HepG2 (cell line): ENCODE results near the gene ADM. TPM values are rescaled to one million over a fixed set of nuclear protein-coding genes. Genes with fewer than 3 reads are reported as not detected.
A peak's percentile ranks its signal among the peaks of the same experiment; 100 is the strongest.

Source experiments
- ATAC-seq: fragments of 200-7000 bp; cut with Tn5 transposase; 3 replicates; pipeline ENCODE4 v1.9.1; 2020; ENCODE audit warnings: mild to moderate bottlenecking, moderate library complexity
- BruUV-seq: library from RNA; stranded (reverse); fragments of 400-500 nt; replicated peaks from 2 replicates; lab custom pipeline; 2021; lab: Mats Ljungman, UMichigan
- CTCF ChIA-PET: fragments of 300-600 bp; formaldehyde crosslinking; extraction: SDS; loops from one replicate; lab custom pipeline; 2021; ENCODE audit warnings: low total read pairs, inconsistent platforms, low intra/inter-chr PET ratio; lab: Yijun Ruan, JAX
- POLR2A ChIA-PET: fragments of 350-600 bp; sonication (Branson Sonifier 250); formaldehyde crosslinking; loops from one replicate; lab custom pipeline; 2020; ENCODE audit warnings: antibody characterized with exemption, inconsistent platforms; lab: Yijun Ruan, JAX
- DNase-seq: peaks from one replicate; pipeline ENCODE4 v3.0.0-alpha.2; 2015; ENCODE audit warnings: low spot score
- FAIRE-seq: peaks from 3 replicates; lab custom pipeline; 2011; peaks lifted over from hg19 to GRCh38; lab: Jason Lieb, UNC
- H2AFZ ChIP-seq: one replicate; pipeline ENCODE4 v1.6.1; 2011; ENCODE audit warnings: low read length, inconsistent platforms
- H3K27ac ChIP-seq: fragments of 300-600 bp; 3 replicates; pipeline ENCODE4 v1.8.0; 2011; ENCODE audit warnings: mixed run types, mild to moderate bottlenecking, mixed read lengths, low read length, inconsistent platforms; ENCODE audit not compliant: insufficient read depth; ENCODE audit errors: extremely low read length
- H3K27me3 ChIP-seq, 2 experiments: fragments of 200-600 bp in 1 of 2; 2 replicates in 1 of 2; 3 replicates in 1 of 2; pipeline versions ENCODE4 v1.6.0 to v1.8.0; 2011; ENCODE audit warnings: low read length in 2 of 2, mild to moderate bottlenecking in 2 of 2, moderate library complexity in 2 of 2, inconsistent platforms in 1 of 2; ENCODE audit not compliant: insufficient read depth in 2 of 2, control insufficient read depth in 1 of 2
- H3K36me3 ChIP-seq, 2 experiments: fragments of 200-600 bp in 1 of 2; replicated peaks in 1 of 2; 2 replicates in 1 of 2; 3 replicates in 1 of 2; pipeline versions ENCODE4 v1.5.1 to v1.8.0; 2011; ENCODE audit warnings: low read length in 2 of 2, inconsistent platforms in 1 of 2; ENCODE audit not compliant: insufficient read depth in 2 of 2, control insufficient read depth in 1 of 2
- H3K4me1 ChIP-seq: 2 replicates; pipeline ENCODE4 v1.5.1; 2012; ENCODE audit warnings: low read length, inconsistent platforms; ENCODE audit not compliant: insufficient read depth
- H3K4me2 ChIP-seq: 2 replicates; pipeline ENCODE4 v1.6.0; 2011; ENCODE audit warnings: low read depth, low read length, inconsistent platforms
- H3K4me3 ChIP-seq, 3 experiments: fragments of 200-600 bp in 1 of 3; sonication (generic), shearing (Covaris generic) in 1 of 3; replicated peaks in 1 of 3; 2 replicates each; pipeline ENCODE4 v1.5.1; 2011 to 2016; ENCODE audit warnings: low read length in 3 of 3, inconsistent platforms in 2 of 3, low read depth in 2 of 3, mild to moderate bottlenecking in 2 of 3, control low read depth in 1 of 3, mixed read lengths in 1 of 3; ENCODE audit not compliant: insufficient read depth in 1 of 3
- H3K79me2 ChIP-seq: one replicate; pipeline ENCODE4 v1.6.1; 2011; ENCODE audit warnings: low read length, inconsistent platforms; ENCODE audit not compliant: insufficient read depth
- H3K9ac ChIP-seq: 2 replicates; pipeline ENCODE4 v1.6.0; 2011; ENCODE audit warnings: mild to moderate bottlenecking, low read depth, low read length, inconsistent platforms; ENCODE audit not compliant: insufficient read depth
- H3K9me3 ChIP-seq: 2 replicates; pipeline ENCODE4 v1.5.1; 2012; ENCODE audit warnings: mild to moderate bottlenecking, low read length
- H4K20me1 ChIP-seq: 2 replicates; pipeline ENCODE4 v1.6.0; 2011; ENCODE audit warnings: inconsistent platforms, mild to moderate bottlenecking, low read length, moderate library complexity; ENCODE audit not compliant: insufficient read depth
- SIX1 ChIP-seq: sonication (generic); formaldehyde crosslinking; IDR thresholded peaks from 2 replicates; pipeline ENCODE4 v1.4.0; 2020; ENCODE audit warnings: missing genetic modification reagents, borderline replicate concordance
- YEATS2 ChIP-seq: sonication (generic); formaldehyde crosslinking; IDR thresholded peaks from 2 replicates; pipeline ENCODE4 v1.4.0; 2020; ENCODE audit warnings: missing genetic modification reagents, borderline replicate concordance
- ZNF274 ChIP-seq: sonication (generic); formaldehyde crosslinking; IDR thresholded peaks from 2 replicates; pipeline ENCODE4 v1.5.1; 2020; ENCODE audit warnings: mild to moderate bottlenecking, missing genetic modification reagents
- ZNF816 ChIP-seq: sonication (generic); formaldehyde crosslinking; IDR thresholded peaks from 2 replicates; pipeline ENCODE4 v1.8.0; 2022; ENCODE audit warnings: missing genetic modification reagents, mild to moderate bottlenecking, borderline replicate concordance
- WGBS: methylation state at CpG from one replicate; pipeline ENCODE4 v1.1.6; 2017; ENCODE audit warnings: low lambda C conversion rate; 5-methylcytosine and 5-hydroxymethylcytosine counted together
- in situ Hi-C: cut with HindIII; loops from 2 replicates; pipeline ENCODE4 v1.10.0; 2017; ENCODE audit warnings: low pct_unique_long_range_greater_than_20kb; ENCODE audit not compliant: extremely low pct_ligation_motif_present
- intact Hi-C: fragments of 100-400 bp; cut with micrococcal nuclease; formaldehyde crosslinking; loops from one replicate; pipeline ENCODE4 v1.10.0; 2022; ENCODE audit not compliant: unreplicated experiment
- polyA plus RNA-seq, 8 experiments: library from polyadenylated mRNA; depleted of rRNA in 3 of 8; stranded (reverse) in 7 of 8; unstranded in 1 of 8; fragments of >200 nt; fragmentation: Illumina TruSeq in 4 of 8; extraction: Trizol in 4 of 8; gene quantifications; 2 replicates each; pipeline versions ENCODE4 v1.2.1 to v1.2.3, GENCODE V29; 2011 to 2016; ENCODE audit warnings: low read depth in 4 of 8, missing spikeins in 1 of 8, mixed read lengths in 1 of 8; ENCODE audit not compliant: insufficient read depth in 1 of 8
- total RNA-seq, 5 experiments: library from RNA; depleted of rRNA; stranded (reverse); fragments of >200 nt; fragmentation: Illumina TruSeq; extraction: Trizol; gene quantifications; 2 replicates each; pipeline ENCODE4 v1.2.3, GENCODE V29; 2016; ENCODE audit warnings: low read depth in 1 of 5
- TF ChIP-seq, protein P1 (sequence below): IDR thresholded peaks from 2 replicates; pipeline ENCODE4 v1.6.1; 2016; ENCODE audit warnings: low read depth, control low read depth
- TF ChIP-seq, protein P2 (sequence below): sonication (generic); formaldehyde crosslinking; IDR thresholded peaks from 2 replicates; pipeline ENCODE4 v1.8.0; 2022; ENCODE audit warnings: missing genetic modification reagents, mild to moderate bottlenecking, moderate library complexity, borderline replicate concordance

Gene ADM
- total and polyA plus RNA-seq, 2 of the 13 experiments (the other 11 are each of a cell fraction or from before 2014, with no cell fraction given) = 10.7 to 26.1 TPM

DNA sequence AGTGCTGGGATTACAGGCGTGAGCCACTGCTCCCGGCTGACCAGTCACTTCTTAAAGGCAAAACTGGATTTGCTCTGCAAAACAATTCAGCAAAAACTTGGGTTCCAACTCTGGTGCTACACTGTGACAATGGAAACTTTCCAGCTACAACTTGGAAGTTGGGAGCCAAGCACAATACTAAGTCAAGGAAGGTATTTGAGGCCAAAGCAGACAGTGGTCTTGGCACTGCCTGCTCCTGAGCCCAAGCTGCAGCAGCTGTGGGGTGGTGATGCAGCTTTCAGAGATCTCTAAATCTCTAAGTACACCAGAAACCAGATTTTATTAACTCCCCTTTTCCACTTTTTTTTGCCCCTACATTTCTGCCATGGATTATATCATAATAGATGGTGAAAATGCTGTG, 17.5 kb downstream of the ADM start:
- intact Hi-C loops = loop anchor here (2.0 to 5.0 kb wide), 2 partner anchors 14 to 460 kb away; no protein-coding TSS in a partner anchor
- peak overlapping the region; percentile 60 for H3K27ac ChIP-seq
- no peaks in the 10 kb centered on the region for H3K79me2 ChIP-seq
- TF ChIP-seq, protein P1, sequence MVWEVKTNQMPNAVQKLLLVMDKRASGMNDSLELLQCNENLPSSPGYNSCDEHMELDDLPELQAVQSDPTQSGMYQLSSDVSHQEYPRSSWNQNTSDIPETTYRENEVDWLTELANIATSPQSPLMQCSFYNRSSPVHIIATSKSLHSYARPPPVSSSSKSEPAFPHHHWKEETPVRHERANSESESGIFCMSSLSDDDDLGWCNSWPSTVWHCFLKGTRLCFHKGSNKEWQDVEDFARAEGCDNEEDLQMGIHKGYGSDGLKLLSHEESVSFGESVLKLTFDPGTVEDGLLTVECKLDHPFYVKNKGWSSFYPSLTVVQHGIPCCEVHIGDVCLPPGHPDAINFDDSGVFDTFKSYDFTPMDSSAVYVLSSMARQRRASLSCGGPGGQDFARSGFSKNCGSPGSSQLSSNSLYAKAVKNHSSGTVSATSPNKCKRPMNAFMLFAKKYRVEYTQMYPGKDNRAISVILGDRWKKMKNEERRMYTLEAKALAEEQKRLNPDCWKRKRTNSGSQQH (CRISPR knock-in tag) = no peak
- TF ChIP-seq ZNF274 (CRISPR knock-in tag) (no peak), ZNF816 (CRISPR knock-in tag) (peak; percentile 43; the same call in 1 of the 2 replicates), YEATS2 (CRISPR knock-in tag) (peak; percentile 8; the same call in 1 of the 2 replicates), SIX1 (no peak)
- TF ChIP-seq, protein P2, sequence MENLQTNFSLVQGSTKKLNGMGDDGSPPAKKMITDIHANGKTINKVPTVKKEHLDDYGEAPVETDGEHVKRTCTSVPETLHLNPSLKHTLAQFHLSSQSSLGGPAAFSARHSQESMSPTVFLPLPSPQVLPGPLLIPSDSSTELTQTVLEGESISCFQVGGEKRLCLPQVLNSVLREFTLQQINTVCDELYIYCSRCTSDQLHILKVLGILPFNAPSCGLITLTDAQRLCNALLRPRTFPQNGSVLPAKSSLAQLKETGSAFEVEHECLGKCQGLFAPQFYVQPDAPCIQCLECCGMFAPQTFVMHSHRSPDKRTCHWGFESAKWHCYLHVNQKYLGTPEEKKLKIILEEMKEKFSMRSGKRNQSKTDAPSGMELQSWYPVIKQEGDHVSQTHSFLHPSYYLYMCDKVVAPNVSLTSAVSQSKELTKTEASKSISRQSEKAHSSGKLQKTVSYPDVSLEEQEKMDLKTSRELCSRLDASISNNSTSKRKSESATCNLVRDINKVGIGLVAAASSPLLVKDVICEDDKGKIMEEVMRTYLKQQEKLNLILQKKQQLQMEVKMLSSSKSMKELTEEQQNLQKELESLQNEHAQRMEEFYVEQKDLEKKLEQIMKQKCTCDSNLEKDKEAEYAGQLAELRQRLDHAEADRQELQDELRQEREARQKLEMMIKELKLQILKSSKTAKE = no peak
- TF ChIP-seq, all 625 proteins: peak for 2
- no TSS peak for BruUV-seq
- DNase-seq (no peak), FAIRE-seq (no peak), ATAC-seq (no peak)
- POLR2A ChIA-PET = interaction anchor here (0.9 to 1.5 kb wide), 5 partner anchors 13 to 20 kb away, joined by 3 to 4 read pairs (median 3); partner anchors contain the start of gene ADM
- no peaks in the 10 kb centered on the region for H3K27me3 ChIP-seq
- peak overlapping the region in 2 of 3 experiments; percentile 38 to 56; a peak in 2 of 6 replicates for H3K4me3 ChIP-seq
- H4K20me1 ChIP-seq = no peaks in the 10 kb centered on the region
- H2AFZ ChIP-seq = no peak overlapping the region
- in situ Hi-C loops = loop anchor here (10.0 kb wide), 2 partner anchors 468 to 558 kb away; no protein-coding TSS in a partner anchor
- H3K4me1 ChIP-seq = peaks cover 78% of the 10 kb centered on the region
- WGBS = 90% methylated on average over 2 of the region's 2 CpGs
- H3K36me3 ChIP-seq = no peaks in the 10 kb centered on the region
- no peaks in the 10 kb centered on the region for H3K9me3 ChIP-seq
- peak overlapping the region; percentile 79 for H3K4me2 ChIP-seq
- H3K9ac ChIP-seq = peak overlapping the region; percentile 43
- CTCF ChIA-PET = interaction anchor here (0.7 to 1.9 kb wide), 6 partner anchors 14 to 460 kb away, joined by 3 to 16 read pairs (median 4); no protein-coding TSS in a partner anchor
